Activated T-helper 1 cell treated with anti-CD3 and anti-CD28 coated beads, Interleukin-12 subunit alpha, Interleukin-12 subunit beta, Interleukin-2, Interleukin-4 antibody, amounts not matched to agents 30 ng/mL and 10 ng/mL and 1 ng/mL, durations not matched to agents 14 hours and 24 hours and 36 hours (primary cell): ENCODE results near the gene SDC3. TPM values are rescaled to one million over a fixed set of nuclear protein-coding genes. Genes with fewer than 3 reads are reported as not detected.

Experiments used
- DNase-seq: peaks from one replicate; pipeline ENCODE4 v3.0.0; 2021; ENCODE audit warnings: low spot score
- H3K27ac Mint-ChIP-seq: one replicate; pipeline ENCODE4 v1.8.0; 2021; ENCODE audit warnings: mild to moderate bottlenecking, mixed read lengths
- H3K27me3 Mint-ChIP-seq: one replicate; pipeline ENCODE4 v1.8.0; 2022; ENCODE audit warnings: mild to moderate bottlenecking, moderate library complexity, mixed read lengths; ENCODE audit not compliant: insufficient read depth
- H3K36me3 Mint-ChIP-seq: one replicate; pipeline ENCODE4 v1.8.0; 2021; ENCODE audit warnings: low read depth, mixed read lengths
- H3K4me1 Mint-ChIP-seq: one replicate; pipeline ENCODE4 v1.8.0; 2021; ENCODE audit warnings: low read depth, mixed read lengths
- H3K4me3 Mint-ChIP-seq: one replicate; pipeline ENCODE4 v1.8.0; 2021; ENCODE audit warnings: mild to moderate bottlenecking, moderate library complexity, mixed read lengths
- H3K9me3 Mint-ChIP-seq: one replicate; pipeline ENCODE4 v1.8.0; 2021; ENCODE audit warnings: mixed read lengths
- intact Hi-C: fragments of 100-400 bp; cut with micrococcal nuclease; formaldehyde crosslinking; loops from one replicate; pipeline ENCODE4 v1.15.1; 2024
- total RNA-seq: library from RNA; stranded (reverse); gene quantifications from 2 replicates; pipeline ENCODE4 v1.2.3, GENCODE V29; 2022

SDC3 gene
- total RNA-seq, 1 donor from 2014 or later: 0.26 TPM

- H3K27me3 Mint-ChIP-seq: peaks cover 8% of the 10 kb centered on the region
- no peak overlapping the region for H3K4me3 Mint-ChIP-seq
- no peaks in the 10 kb centered on the region for H3K36me3 Mint-ChIP-seq
- H3K27ac Mint-ChIP-seq: no peak overlapping the region
- no peaks in the 10 kb centered on the region for H3K4me1 Mint-ChIP-seq
- intact Hi-C loops: no loop called here
- no peak for DNase-seq
- H3K9me3 Mint-ChIP-seq: no peaks in the 10 kb centered on the region
Observed at GRCh38 chr1:30834253-30834652, 74.3 kb downstream of the SDC3 start.

GRCh38 chr1:30830537-30830936, 78.0 kb downstream of the SDC3 start:
- peaks cover 26% of the 10 kb centered on the region for H3K27me3 Mint-ChIP-seq
- no peak overlapping the region for H3K4me3 Mint-ChIP-seq
- no peaks in the 10 kb centered on the region for H3K4me1 Mint-ChIP-seq
- no peak overlapping the region for H3K27ac Mint-ChIP-seq
- DNase-seq: no peak
- H3K36me3 Mint-ChIP-seq: no peaks in the 10 kb centered on the region
- H3K9me3 Mint-ChIP-seq: no peaks in the 10 kb centered on the region
- intact Hi-C loops: no loop called here

- H3K4me3 Mint-ChIP-seq: no peak overlapping the region
- H3K27me3 Mint-ChIP-seq: peaks cover 32% of the 10 kb centered on the region
- intact Hi-C loops: no loop called here
- H3K4me1 Mint-ChIP-seq: no peaks in the 10 kb centered on the region
- H3K36me3 Mint-ChIP-seq: no peaks in the 10 kb centered on the region
- no peaks in the 10 kb centered on the region for H3K9me3 Mint-ChIP-seq
- H3K27ac Mint-ChIP-seq: no peak overlapping the region
- no peak for DNase-seq
Observed at GRCh38 chr1:30829889-30830288, 78.7 kb downstream of the SDC3 start.

GRCh38 chr1:30824736-30825429, 83.7 kb downstream of the SDC3 start:
- no peak for DNase-seq
- peaks cover 15% of the 10 kb centered on the region for H3K4me1 Mint-ChIP-seq
- no peak overlapping the region for H3K4me3 Mint-ChIP-seq
- no peak overlapping the region for H3K27ac Mint-ChIP-seq
- H3K36me3 Mint-ChIP-seq: no peaks in the 10 kb centered on the region
- H3K9me3 Mint-ChIP-seq: no peaks in the 10 kb centered on the region
- intact Hi-C loops: no loop called here
- peaks cover 56% of the 10 kb centered on the region for H3K27me3 Mint-ChIP-seq

- H3K9me3 Mint-ChIP-seq: no peaks in the 10 kb centered on the region
- peak overlapping the region; percentile 83 for H3K4me3 Mint-ChIP-seq
- intact Hi-C loops: no loop called here
- no peak overlapping the region for H3K27ac Mint-ChIP-seq
- peak; percentile 40 for DNase-seq
- no peaks in the 10 kb centered on the region for H3K36me3 Mint-ChIP-seq
- H3K4me1 Mint-ChIP-seq: peaks cover 15% of the 10 kb centered on the region
- peaks cover 62% of the 10 kb centered on the region for H3K27me3 Mint-ChIP-seq
Observed at GRCh38 chr1:30823969-30824735, 84.4 kb downstream of the SDC3 start.

- H3K36me3 Mint-ChIP-seq: no peaks in the 10 kb centered on the region
- no peak overlapping the region for H3K27ac Mint-ChIP-seq
- no peak for DNase-seq
- H3K4me1 Mint-ChIP-seq: peaks cover 15% of the 10 kb centered on the region
- H3K4me3 Mint-ChIP-seq: no peak overlapping the region
- intact Hi-C loops: no loop called here
- H3K27me3 Mint-ChIP-seq: peaks cover 61% of the 10 kb centered on the region
- no peaks in the 10 kb centered on the region for H3K9me3 Mint-ChIP-seq
Observed at GRCh38 chr1:30823627-30823968, 85.0 kb downstream of the SDC3 start.

- H3K36me3 Mint-ChIP-seq: no peaks in the 10 kb centered on the region
- H3K27ac Mint-ChIP-seq: no peak overlapping the region
- intact Hi-C loops: no loop called here
- peaks cover 62% of the 10 kb centered on the region for H3K27me3 Mint-ChIP-seq
- peaks cover 15% of the 10 kb centered on the region for H3K4me1 Mint-ChIP-seq
- no peak overlapping the region for H3K4me3 Mint-ChIP-seq
- DNase-seq: no peak
- no peaks in the 10 kb centered on the region for H3K9me3 Mint-ChIP-seq
Observed at GRCh38 chr1:30822966-30823581, 85.5 kb downstream of the SDC3 start.

GRCh38 chr1:30822006-30822405, 86.6 kb downstream of the SDC3 start:
- DNase-seq: no peak
- peaks cover 62% of the 10 kb centered on the region for H3K27me3 Mint-ChIP-seq
- peaks cover 15% of the 10 kb centered on the region for H3K4me1 Mint-ChIP-seq
- H3K27ac Mint-ChIP-seq: no peak overlapping the region
- intact Hi-C loops: no loop called here
- H3K4me3 Mint-ChIP-seq: no peak overlapping the region
- no peaks in the 10 kb centered on the region for H3K36me3 Mint-ChIP-seq
- H3K9me3 Mint-ChIP-seq: no peaks in the 10 kb centered on the region

GRCh38 chr1:30820299-30820698, 88.3 kb downstream of the SDC3 start:
- no peaks in the 10 kb centered on the region for H3K36me3 Mint-ChIP-seq
- peaks cover 15% of the 10 kb centered on the region for H3K4me1 Mint-ChIP-seq
- H3K27ac Mint-ChIP-seq: no peak overlapping the region
- no peak for DNase-seq
- H3K27me3 Mint-ChIP-seq: peaks cover 55% of the 10 kb centered on the region
- H3K4me3 Mint-ChIP-seq: no peak overlapping the region
- no peaks in the 10 kb centered on the region for H3K9me3 Mint-ChIP-seq
- intact Hi-C loops: no loop called here

Other genes starting within 250 kb of the SDC3 start
- 0.42 and 0.70 TPM in 2 replicates for gene MATN1, start 185.2 kb downstream of the SDC3 start, total RNA-seq
- gene LAPTM5, start 151.0 kb downstream of the SDC3 start, total RNA-seq: 199 and 214 TPM in 2 replicates
- 130 and 132 TPM in 2 replicates for gene PUM1, start 157.0 kb upstream of the SDC3 start, total RNA-seq